Stimulated activated naive CD8-positive, alpha-beta T cell treated with anti-CD3 and anti-CD28 coated beads, Interleukin-15, Interleukin-2, amounts not matched to agents 100 U/mL and 50 U/mL, for 24 hours (primary cell): ENCODE results near the gene SEC24A.
"Not testable (repeated sequence)": the region's sequence is repeated elsewhere in the genome, so short reads cannot be mapped to it uniquely, and the experiment has no call there.

Experiments used
- ATAC-seq: fragments of 150-1000 bp; cut with Tn5 transposase; one replicate; pipeline ENCODE4 v1.10.0; 2021
- DNase-seq: peaks from one replicate; pipeline ENCODE4 v3.0.0; 2021

SEC24A gene

GRCh38 chr5:134749415-134749814, 100.8 kb downstream of the SEC24A start:
- no peak for DNase-seq
- no peak for ATAC-seq

- no peak for DNase-seq
- no peak for ATAC-seq
These were observed 109.6 kb downstream of the SEC24A start for GRCh38 chr5:134758176-134758503.

- peak; percentile 98 for DNase-seq
- peak; percentile 99 for ATAC-seq
These were observed 110.1 kb downstream of the SEC24A start, which contains the start of gene DDX46 for GRCh38 chr5:134758504-134759341. TSS of gene DDX46 (plus strand) at chr5:134758779. CDS start at chr5:134758939, 160 bp downstream.

GRCh38 chr5:134767528-134768291, 119.1 kb downstream of the SEC24A start:
- ATAC-seq, DNase-seq: not testable (repeated sequence)

- DNase-seq (no peak), ATAC-seq (no peak)
These were observed 120.6 kb downstream of the SEC24A start for GRCh38 chr5:134769206-134769605.

- no peak for ATAC-seq
These were observed 124.0 kb downstream of the SEC24A start for GRCh38 chr5:134772461-134773125.

GRCh38 chr5:134777366-134777765, 128.8 kb downstream of the SEC24A start:
- DNase-seq, result no peak
- ATAC-seq, result no peak

More at GRCh38 chr5:134772461-134773125, 124.0 kb downstream of the SEC24A start:
- no peak for DNase-seq
